ENCODE measurements around the gene CEP295NL. TPM values are rescaled to one million over a fixed set of nuclear protein-coding genes. Genes with fewer than 3 reads are reported as not detected.

The CEP295NL gene
- total RNA-seq, 1 donor from 2014 or later: 7.9 TPM

- DNase-seq (ENCODE audit: extremely low spot score in 2 of 2): peak in 1 of 2 donors; percentile 99
- Histone ChIP-seq H3K36me3 (no peaks in the 10 kb centered on the region), H3K4me3 (peak overlapping the region; percentile 0 to 35), H3K4me1 (peaks cover 44% of the 10 kb centered on the region), H3K9me3 (no peaks in the 10 kb centered on the region), H3K27me3 (no peaks in the 10 kb centered on the region), H3K27ac (peak overlapping the region; percentile 98)
- intact Hi-C loops (cut with DNase I): no loop called here
- TF ChIP-seq POLR2AphosphoS5 (IDR thresholded peaks at IDR 0.05; ENCODE audit: insufficient read depth in 1 of 2, low read depth in 1 of 2) (peak; percentile 90 to 94), POLR2A (IDR thresholded peaks at IDR 0.05) (no peak)
These were observed 31.1 kb upstream of the CEP295NL start for GRCh38 chr17:78933959-78934568.

- Histone ChIP-seq H3K4me1 (peaks cover 44% of the 10 kb centered on the region), H3K4me3 (peak overlapping the region; percentile 0 to 35), H3K27me3 (no peaks in the 10 kb centered on the region), H3K36me3 (no peaks in the 10 kb centered on the region), H3K9me3 (no peaks in the 10 kb centered on the region), H3K27ac (peak overlapping the region; percentile 98)
- TF ChIP-seq, protein P1, sequence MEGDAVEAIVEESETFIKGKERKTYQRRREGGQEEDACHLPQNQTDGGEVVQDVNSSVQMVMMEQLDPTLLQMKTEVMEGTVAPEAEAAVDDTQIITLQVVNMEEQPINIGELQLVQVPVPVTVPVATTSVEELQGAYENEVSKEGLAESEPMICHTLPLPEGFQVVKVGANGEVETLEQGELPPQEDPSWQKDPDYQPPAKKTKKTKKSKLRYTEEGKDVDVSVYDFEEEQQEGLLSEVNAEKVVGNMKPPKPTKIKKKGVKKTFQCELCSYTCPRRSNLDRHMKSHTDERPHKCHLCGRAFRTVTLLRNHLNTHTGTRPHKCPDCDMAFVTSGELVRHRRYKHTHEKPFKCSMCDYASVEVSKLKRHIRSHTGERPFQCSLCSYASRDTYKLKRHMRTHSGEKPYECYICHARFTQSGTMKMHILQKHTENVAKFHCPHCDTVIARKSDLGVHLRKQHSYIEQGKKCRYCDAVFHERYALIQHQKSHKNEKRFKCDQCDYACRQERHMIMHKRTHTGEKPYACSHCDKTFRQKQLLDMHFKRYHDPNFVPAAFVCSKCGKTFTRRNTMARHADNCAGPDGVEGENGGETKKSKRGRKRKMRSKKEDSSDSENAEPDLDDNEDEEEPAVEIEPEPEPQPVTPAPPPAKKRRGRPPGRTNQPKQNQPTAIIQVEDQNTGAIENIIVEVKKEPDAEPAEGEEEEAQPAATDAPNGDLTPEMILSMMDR (IDR thresholded peaks at IDR 0.05): no peak
- TF ChIP-seq POLR2AphosphoS5 (IDR thresholded peaks at IDR 0.05; ENCODE audit: insufficient read depth in 1 of 2, low read depth in 1 of 2) (no peak), POLR2A (IDR thresholded peaks at IDR 0.05) (no peak)
- no peak for DNase-seq (ENCODE audit: extremely low spot score in 2 of 2)
- intact Hi-C loops (cut with DNase I): no loop called here
These were observed 30.3 kb upstream of the CEP295NL start for GRCh38 chr17:78933025-78933958.

- Histone ChIP-seq H3K9me3 (no peaks in the 10 kb centered on the region), H3K4me3 (no peak overlapping the region), H3K4me1 (peaks cover 37% of the 10 kb centered on the region), H3K36me3 (no peaks in the 10 kb centered on the region), H3K27me3 (no peaks in the 10 kb centered on the region), H3K27ac (no peak overlapping the region)
- no peak for DNase-seq (ENCODE audit: extremely low spot score in 2 of 2)
- TF ChIP-seq POLR2A (IDR thresholded peaks at IDR 0.05) (no peak), POLR2AphosphoS5 (IDR thresholded peaks at IDR 0.05; ENCODE audit: insufficient read depth in 1 of 2, low read depth in 1 of 2) (no peak)
- TF ChIP-seq, protein P1 (IDR thresholded peaks at IDR 0.05): no peak
- intact Hi-C loops (cut with DNase I): loop anchor here (10.0 kb wide), 1 partner anchor 45 kb away; the partner anchor contains the start of gene LGALS3BP
These were observed 27.1 kb upstream of the CEP295NL start for GRCh38 chr17:78929908-78930775.

- peaks cover 50% of the 10 kb centered on the region for H3K4me1 ChIP-seq
- peak in 1 of 2 donors; percentile 94 for DNase-seq (ENCODE audit: extremely low spot score in 2 of 2)
These were observed 22.9 kb upstream of the CEP295NL start for GRCh38 chr17:78925662-78926555.

More at GRCh38 chr17:78925662-78926555, 22.9 kb upstream of the CEP295NL start:
- H3K27me3 ChIP-seq: no peaks in the 10 kb centered on the region
- TF ChIP-seq, protein P1 (IDR thresholded peaks at IDR 0.05): no peak
- peak in 1 of 2 donors; percentile 70 for TF ChIP-seq POLR2A (IDR thresholded peaks at IDR 0.05)
- TF ChIP-seq POLR2AphosphoS5 (IDR thresholded peaks at IDR 0.05; ENCODE audit: insufficient read depth in 1 of 2, low read depth in 1 of 2): peak in 1 of 2 donors; percentile 84
- no peaks in the 10 kb centered on the region for H3K36me3 ChIP-seq
- peak overlapping the region; percentile 66 to 81 for H3K4me3 ChIP-seq
- intact Hi-C loops (cut with DNase I): loop anchor here (2.0 to 10.0 kb wide), 2 partner anchors 49 to 61 kb away; partner anchors contain the start of gene LGALS3BP
- H3K9me3 ChIP-seq: no peaks in the 10 kb centered on the region
- H3K27ac ChIP-seq: peak overlapping the region; percentile 99

Measured in vagina (tissue), 2 donors.